ENCODE data around the gene SESTD1.
"Not testable (repeated sequence)": the region's sequence is repeated elsewhere in the genome, so short reads cannot be mapped to it uniquely, and the experiment has no call there.

SESTD1 gene

DNA sequence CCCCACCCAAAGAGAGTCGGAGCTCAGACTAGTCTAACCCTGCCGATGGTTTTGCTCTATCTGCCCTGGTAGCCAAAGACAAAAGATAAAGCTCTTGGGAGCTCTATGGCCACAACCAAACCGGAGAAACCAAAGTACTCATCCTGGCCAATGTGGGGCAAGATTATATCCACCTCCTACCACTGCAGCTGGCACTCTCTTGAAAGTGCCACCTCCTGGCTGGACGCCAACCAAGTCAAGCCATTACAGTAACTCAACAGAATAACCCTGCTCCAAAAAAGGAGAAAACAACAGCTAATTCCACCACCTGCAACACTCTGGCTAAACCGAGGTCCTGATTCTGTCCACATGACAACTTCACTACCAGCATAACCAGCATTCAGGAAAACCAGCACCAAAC lies 57.6 kb downstream of the SESTD1 start:
- intact Hi-C loops (cut with DNase I; ENCODE audit: low total_unique reads), result no loop called here
- H3K4me1 ChIP-seq, result peaks cover 0 to 32% (median 4%) of the 10 kb centered on the region in 4 donors
- no peak for DNase-seq

DNA sequence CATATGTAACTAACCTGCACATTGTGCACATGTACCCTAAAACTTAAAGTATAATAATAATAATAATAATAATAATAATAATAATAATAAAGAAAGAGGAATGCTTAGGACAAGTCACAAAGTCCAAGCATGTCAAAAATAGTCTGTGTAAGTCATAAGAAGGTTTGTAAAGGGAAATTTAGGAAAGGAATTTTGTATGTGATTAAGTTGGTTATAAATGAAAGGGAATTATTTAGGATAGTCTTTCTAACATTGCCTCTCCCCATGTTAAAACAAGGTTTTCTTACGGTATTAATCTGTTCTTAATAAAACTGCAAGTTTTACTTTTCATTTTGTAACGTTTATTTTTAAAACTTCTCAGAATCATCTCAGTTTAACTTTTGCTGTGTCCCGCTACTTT lies 62.8 kb downstream of the SESTD1 start:
- Histone ChIP-seq H3K4me3 (no peak overlapping the region), H3K9me3 (no peaks in the 10 kb centered on the region), H3K4me1 (peaks cover 0 to 32% (median 4%) of the 10 kb centered on the region in 4 donors), H3K27me3 (no peaks in the 10 kb centered on the region), H3K27ac (no peak overlapping the region), H3K36me3 (no peaks in the 10 kb centered on the region)
- intact Hi-C loops (cut with DNase I; ENCODE audit: low total_unique reads), result no loop called here
- TF ChIP-seq, protein P1, sequence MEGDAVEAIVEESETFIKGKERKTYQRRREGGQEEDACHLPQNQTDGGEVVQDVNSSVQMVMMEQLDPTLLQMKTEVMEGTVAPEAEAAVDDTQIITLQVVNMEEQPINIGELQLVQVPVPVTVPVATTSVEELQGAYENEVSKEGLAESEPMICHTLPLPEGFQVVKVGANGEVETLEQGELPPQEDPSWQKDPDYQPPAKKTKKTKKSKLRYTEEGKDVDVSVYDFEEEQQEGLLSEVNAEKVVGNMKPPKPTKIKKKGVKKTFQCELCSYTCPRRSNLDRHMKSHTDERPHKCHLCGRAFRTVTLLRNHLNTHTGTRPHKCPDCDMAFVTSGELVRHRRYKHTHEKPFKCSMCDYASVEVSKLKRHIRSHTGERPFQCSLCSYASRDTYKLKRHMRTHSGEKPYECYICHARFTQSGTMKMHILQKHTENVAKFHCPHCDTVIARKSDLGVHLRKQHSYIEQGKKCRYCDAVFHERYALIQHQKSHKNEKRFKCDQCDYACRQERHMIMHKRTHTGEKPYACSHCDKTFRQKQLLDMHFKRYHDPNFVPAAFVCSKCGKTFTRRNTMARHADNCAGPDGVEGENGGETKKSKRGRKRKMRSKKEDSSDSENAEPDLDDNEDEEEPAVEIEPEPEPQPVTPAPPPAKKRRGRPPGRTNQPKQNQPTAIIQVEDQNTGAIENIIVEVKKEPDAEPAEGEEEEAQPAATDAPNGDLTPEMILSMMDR (IDR thresholded peaks at IDR 0.05), result no peak
- no peak for DNase-seq

More for the DNA sequence above, 57.6 kb downstream of the SESTD1 start:
- no peaks in the 10 kb centered on the region for H3K9me3 ChIP-seq
- no peak overlapping the region for H3K27ac ChIP-seq
- H3K27me3 ChIP-seq, result no peaks in the 10 kb centered on the region
- TF ChIP-seq, protein P1 (IDR thresholded peaks at IDR 0.05), result no peak
- H3K36me3 ChIP-seq, result no peaks in the 10 kb centered on the region
- no peak overlapping the region for H3K4me3 ChIP-seq

GRCh38 chr2:179195926-179196590 lies 68.6 kb downstream of the SESTD1 start:
- DNase-seq; H3K27ac ChIP-seq; intact Hi-C loops (cut with DNase I; ENCODE audit: low total_unique reads); H3K9me3 ChIP-seq; H3K4me3 ChIP-seq; H3K36me3 ChIP-seq; H3K27me3 ChIP-seq: not testable (repeated sequence)
- peaks cover 0 to 42% (median 5%) of the 10 kb centered on the region in 4 donors for H3K4me1 ChIP-seq

GRCh38 chr2:179195141-179195540 lies 69.5 kb downstream of the SESTD1 start:
- Histone ChIP-seq H3K27ac (no peak overlapping the region), H3K9me3 (peaks cover 0 to 3% (median 0%) of the 10 kb centered on the region in 3 donors), H3K27me3 (no peaks in the 10 kb centered on the region), H3K4me1 (peaks cover 0 to 42% (median 5%) of the 10 kb centered on the region in 4 donors), H3K36me3 (peaks cover 0 to 8% (median 0%) of the 10 kb centered on the region in 3 donors), H3K4me3 (no peak overlapping the region)
- no peak for DNase-seq
- TF ChIP-seq, protein P1 (IDR thresholded peaks at IDR 0.05), result no peak
- intact Hi-C loops (cut with DNase I; ENCODE audit: low total_unique reads), result no loop called here

GRCh38 chr2:179193759-179194394 lies 70.8 kb downstream of the SESTD1 start:
- intact Hi-C loops (cut with DNase I; ENCODE audit: low total_unique reads), result no loop called here
- Histone ChIP-seq H3K9me3 (peaks cover 0 to 6% (median 0%) of the 10 kb centered on the region in 3 donors), H3K27ac (no peak overlapping the region), H3K27me3 (no peaks in the 10 kb centered on the region), H3K36me3 (peaks cover 0 to 12% (median 9%) of the 10 kb centered on the region in 3 donors), H3K4me1 (peaks cover 0 to 42% (median 5%) of the 10 kb centered on the region in 4 donors), H3K4me3 (no peak overlapping the region)
- TF ChIP-seq, protein P1 (IDR thresholded peaks at IDR 0.05), result no peak
- no peak for DNase-seq

DNA sequence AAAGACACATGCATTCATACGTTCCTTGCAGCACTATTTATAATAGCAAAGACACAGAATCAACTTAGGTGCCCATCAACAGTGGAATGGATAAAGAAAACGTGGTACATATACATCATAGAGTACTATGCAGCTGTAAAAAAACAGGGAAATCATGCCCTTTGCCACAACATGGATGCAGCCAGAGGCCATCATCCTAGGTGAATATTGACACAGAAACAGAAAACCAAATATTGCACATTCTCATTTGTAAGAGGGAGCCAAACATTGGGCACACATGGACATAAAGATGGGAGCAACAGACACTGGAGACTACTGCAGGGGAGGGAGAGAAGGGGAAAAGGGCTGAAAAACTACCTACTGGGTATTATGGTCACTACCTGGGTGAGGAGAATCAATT lies 73.5 kb downstream of the SESTD1 start:
- no peak for DNase-seq
- Histone ChIP-seq H3K36me3 (peaks cover 0 to 21% (median 13%) of the 10 kb centered on the region in 3 donors), H3K9me3 (peaks cover 0 to 9% (median 0%) of the 10 kb centered on the region in 3 donors), H3K4me3 (no peak overlapping the region), H3K4me1 (peaks cover 0 to 42% (median 5%) of the 10 kb centered on the region in 4 donors), H3K27ac (no peak overlapping the region), H3K27me3 (no peaks in the 10 kb centered on the region)
- intact Hi-C loops (cut with DNase I; ENCODE audit: low total_unique reads), result no loop called here
- TF ChIP-seq, protein P1 (IDR thresholded peaks at IDR 0.05), result no peak

Data from tibial artery (tissue), 4 donors.